ENCODE measurements around the gene CDKN1B. TPM values are rescaled to one million over a fixed set of nuclear protein-coding genes. Genes with fewer than 3 reads are reported as not detected.

The CDKN1B gene
- total RNA-seq, result 32.9 and 52.9 TPM in 2 replicates

GRCh38 chr12:12716793-12717585 lies at the start of gene CDKN1B:
CDKN1B (plus strand) TSS chr12:12717368; CDS start chr12:12717840, 472 bp downstream.

Small RNAs within 50 kb of the gene (small RNA-seq; reads per million reads assigned to genes)
- gene MIR613, result not detected

Other genes with a start within 250 kb of the CDKN1B start
- 10.6 and 11.1 TPM in 2 replicates for gene DUSP16, start 154.5 kb upstream of the CDKN1B start, total RNA-seq
- 26.1 and 26.3 TPM in 2 replicates for gene CREBL2, start 105.5 kb upstream of the CDKN1B start, total RNA-seq
- gene GPR19, start 21.2 kb upstream of the CDKN1B start, total RNA-seq, result 0.33 and 0.76 TPM in 2 replicates
- 31.8 and 46.7 TPM in 2 replicates for gene APOLD1, start 68.3 kb downstream of the CDKN1B start, total RNA-seq
- 66.0 and 83.0 TPM in 2 replicates for gene DDX47, start 96.0 kb downstream of the CDKN1B start, total RNA-seq
- gene GPRC5A, start 174.2 kb downstream of the CDKN1B start, total RNA-seq, result 5.0 and 11.1 TPM in 2 replicates
- gene GPRC5D, start 234.8 kb downstream of the CDKN1B start, total RNA-seq, result 0.38 TPM in 1 of 2 replicates, not detected in the other